Endothelial cell of hepatic sinusoid (primary cell): ENCODE data around the gene EMID1.

Experiments used
- in situ Hi-C: cut with HindIII; loops from 2 replicates; pipeline ENCODE4 v1.10.0; 2017; ENCODE audit warnings: low sequenced_read_pairs

Gene EMID1

GRCh38 chr22:29205594-29206371, at the start of gene EMID1:
Gene EMID1, plus strand, starts transcription at chr22:29205896. Its CDS starts 143 bp downstream, at chr22:29206039.
- in situ Hi-C loops = loop anchor here (5.0 kb wide), 1 partner anchor 93 kb away; no protein-coding TSS in a partner anchor

- in situ Hi-C loops = no loop called here
These were observed 49.7 kb upstream of the EMID1 start for GRCh38 chr22:29155966-29156365.

GRCh38 chr22:29156507-29156906, 49.2 kb upstream of the EMID1 start:
- in situ Hi-C loops = no loop called here

GRCh38 chr22:29157759-29158535, 47.7 kb upstream of the EMID1 start:
- in situ Hi-C loops = no loop called here

- in situ Hi-C loops = no loop called here
These were observed 47.1 kb upstream of the EMID1 start for GRCh38 chr22:29158546-29158945.

GRCh38 chr22:29163808-29164207, 41.9 kb upstream of the EMID1 start:
- in situ Hi-C loops = no loop called here

GRCh38 chr22:29165321-29166060, 40.2 kb upstream of the EMID1 start:
- in situ Hi-C loops = no loop called here

GRCh38 chr22:29166180-29166579, 39.5 kb upstream of the EMID1 start:
- in situ Hi-C loops = no loop called here

GRCh38 chr22:29167032-29167911, 38.4 kb upstream of the EMID1 start:
- in situ Hi-C loops = no loop called here

GRCh38 chr22:29171721-29172120, 34.0 kb upstream of the EMID1 start:
- in situ Hi-C loops = no loop called here

GRCh38 chr22:29172216-29172615, 33.5 kb upstream of the EMID1 start:
- in situ Hi-C loops = no loop called here

GRCh38 chr22:29175312-29175835, 30.3 kb upstream of the EMID1 start:
- in situ Hi-C loops = no loop called here

GRCh38 chr22:29183971-29184848, 21.5 kb upstream of the EMID1 start:
- in situ Hi-C loops = no loop called here

- in situ Hi-C loops = no loop called here
These were observed 20.7 kb upstream of the EMID1 start for GRCh38 chr22:29184849-29185490.

GRCh38 chr22:29186302-29186701, 19.4 kb upstream of the EMID1 start:
- in situ Hi-C loops = no loop called here

- in situ Hi-C loops = no loop called here
These were observed 17.9 kb upstream of the EMID1 start for GRCh38 chr22:29187831-29188230.

GRCh38 chr22:29190051-29190450, 15.6 kb upstream of the EMID1 start:
- in situ Hi-C loops = no loop called here

- in situ Hi-C loops = no loop called here
These were observed 14.8 kb upstream of the EMID1 start for GRCh38 chr22:29190918-29191317.

- in situ Hi-C loops = no loop called here
These were observed 12.7 kb upstream of the EMID1 start for GRCh38 chr22:29193021-29193420.
